Cardiac muscle cell (in vitro differentiated cells and primary cell): Measurements from ENCODE around the gene TRIM15. TPM values are rescaled to one million over a fixed set of nuclear protein-coding genes. Genes with fewer than 3 reads are reported as not detected.
A peak's percentile ranks its signal among the peaks of the same experiment; 100 is the strongest.

Experiments
- DNase-seq, 2 donors: peaks; one replicate each; pipeline versions ENCODE4 v3.0.0 to v3.0.0-alpha.2; 2010 to 2017; ENCODE audit warnings: low read depth in 1 of 2, low spot score in 1 of 2
- H3K27ac ChIP-seq: fragments of 200-600 bp; sonication (generic); 2 replicates; pipeline ENCODE4 v1.5.1; 2016
- H3K27me3 ChIP-seq: fragments of 200-600 bp; sonication (generic); 2 replicates; pipeline ENCODE4 v1.6.0; 2016; ENCODE audit warnings: control low read depth
- H3K36me3 ChIP-seq: fragments of 200-600 bp; sonication (generic); 2 replicates; pipeline ENCODE4 v1.5.1; 2016; ENCODE audit warnings: control low read depth
- H3K4me1 ChIP-seq: fragments of 200-600 bp; sonication (generic); 2 replicates; pipeline ENCODE4 v1.8.1; 2017; ENCODE audit warnings: low read depth, mild to moderate bottlenecking, mixed run types
- H3K4me3 ChIP-seq: fragments of 200-600 bp; sonication (generic); 2 replicates; pipeline ENCODE4 v1.5.1; 2016; ENCODE audit warnings: mild to moderate bottlenecking
- H3K9me3 ChIP-seq: fragments of 200-600 bp; sonication (generic); 2 replicates; pipeline ENCODE4 v1.5.1; 2017; ENCODE audit warnings: low read depth, mild to moderate bottlenecking, control low read depth
- CTCF ChIP-seq: IDR thresholded peaks from 2 replicates; pipeline ENCODE4 v1.5.1; 2012; ENCODE audit warnings: low read depth, mild to moderate bottlenecking, low read length
- polyA plus RNA-seq: library from polyadenylated mRNA; unstranded; fragments of >200 nt; fragmentation: Nextera tagmentation; extraction: Ambion mirVana; gene quantifications from 2 replicates; pipeline ENCODE4 v1.2.1, GENCODE V29; 2016
- total RNA-seq: library from RNA; depleted of rRNA; stranded (reverse); fragments of >200 nt; gene quantifications from 2 replicates; pipeline ENCODE4 v1.2.3, GENCODE V29; 2016

Gene TRIM15
- total and polyA plus RNA-seq, 2 experiments from 2014 or later = not detected

GRCh38 chr6:30211306-30211705 lies 48.0 kb downstream of the TRIM15 start:
- no peak for TF ChIP-seq CTCF
- no peaks in the 10 kb centered on the region for H3K36me3 ChIP-seq
- no peak for DNase-seq
- no peaks in the 10 kb centered on the region for H3K27me3 ChIP-seq
- H3K27ac ChIP-seq = no peak overlapping the region
- H3K4me3 ChIP-seq = no peak overlapping the region
- H3K9me3 ChIP-seq = no peaks in the 10 kb centered on the region
- peaks cover 10% of the 10 kb centered on the region for H3K4me1 ChIP-seq

- no peaks in the 10 kb centered on the region for H3K27me3 ChIP-seq
- peaks cover 10% of the 10 kb centered on the region for H3K4me1 ChIP-seq
- H3K36me3 ChIP-seq = no peaks in the 10 kb centered on the region
- peak overlapping the region; percentile 67 for H3K4me3 ChIP-seq
- TF ChIP-seq CTCF = no peak
- no peaks in the 10 kb centered on the region for H3K9me3 ChIP-seq
- H3K27ac ChIP-seq = no peak overlapping the region
- DNase-seq = no peak
Observed at GRCh38 chr6:30211899-30212298, 48.6 kb downstream of the TRIM15 start.

GRCh38 chr6:30212865-30213666 lies 49.7 kb downstream of the TRIM15 start, which contains the start of gene TRIM26:
Gene TRIM26, minus strand, starts transcription at chr6:30213406. Its CDS starts 14,303 bp downstream, at chr6:30199103.
- Histone ChIP-seq H3K4me3 (peak within 1 kb of the TSS; percentile 67), H3K9me3 (no peaks in the 10 kb centered on the region)
- DNase-seq = peak; percentile 97 to 98

GRCh38 chr6:30213667-30213956 lies 50.3 kb downstream of the TRIM15 start:
- TF ChIP-seq CTCF = no peak
- no peak for DNase-seq
- Histone ChIP-seq H3K36me3 (no peaks in the 10 kb centered on the region), H3K27ac (peak overlapping the region; percentile 61), H3K4me1 (no peaks in the 10 kb centered on the region), H3K4me3 (peak overlapping the region; percentile 67), H3K9me3 (no peaks in the 10 kb centered on the region), H3K27me3 (no peaks in the 10 kb centered on the region)

More at GRCh38 chr6:30212865-30213666, 49.7 kb downstream of the TRIM15 start, which contains the start of gene TRIM26:
- peaks cover under 1% of the 10 kb centered on the region for H3K4me1 ChIP-seq
- TF ChIP-seq CTCF = no peak
- H3K36me3 ChIP-seq = no peaks in the 10 kb centered on the region
- H3K27ac ChIP-seq = peak within 1 kb of the TSS; percentile 86
- no peaks in the 10 kb centered on the region for H3K27me3 ChIP-seq

GRCh38 chr6:30213957-30214656 lies 50.8 kb downstream of the TRIM15 start:
- H3K36me3 ChIP-seq = no peaks in the 10 kb centered on the region
- no peak for TF ChIP-seq CTCF
- no peaks in the 10 kb centered on the region for H3K4me1 ChIP-seq
- H3K9me3 ChIP-seq = no peaks in the 10 kb centered on the region
- no peaks in the 10 kb centered on the region for H3K27me3 ChIP-seq
- peak overlapping the region; percentile 61 for H3K27ac ChIP-seq
- peak; percentile 81 to 83 for DNase-seq
- peak overlapping the region; percentile 67 for H3K4me3 ChIP-seq
